GM21367 (cell line): Measurements from ENCODE around the gene HTD2.

Experiments
- ATAC-seq: cut with Tn5 transposase; IDR thresholded peaks from one replicate; pipeline ENCODE4 v1.9.1; 2021; ENCODE audit not compliant: unreplicated experiment

HTD2 gene

DNA sequence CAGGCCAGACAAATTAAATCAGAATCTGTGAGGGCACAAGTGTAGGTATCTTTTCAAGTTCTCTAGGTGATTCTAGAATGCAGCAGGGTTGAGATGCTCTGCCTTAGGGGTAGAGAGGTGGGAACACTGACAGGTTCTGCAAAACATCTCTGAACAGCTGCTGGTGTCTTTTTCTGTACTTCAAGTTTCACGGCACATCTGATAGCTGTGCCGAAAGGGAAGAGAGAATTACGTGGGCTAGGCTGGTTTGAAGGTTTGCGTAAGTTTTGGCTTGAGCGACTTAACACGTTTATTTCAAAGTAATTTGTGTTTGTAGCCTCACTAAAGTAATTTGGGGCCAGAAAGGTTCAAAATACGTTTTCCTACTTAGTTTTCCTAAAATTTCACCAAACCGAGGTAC, 48.9 kb downstream of the HTD2 start:
- peak; percentile 45 for ATAC-seq

DNA sequence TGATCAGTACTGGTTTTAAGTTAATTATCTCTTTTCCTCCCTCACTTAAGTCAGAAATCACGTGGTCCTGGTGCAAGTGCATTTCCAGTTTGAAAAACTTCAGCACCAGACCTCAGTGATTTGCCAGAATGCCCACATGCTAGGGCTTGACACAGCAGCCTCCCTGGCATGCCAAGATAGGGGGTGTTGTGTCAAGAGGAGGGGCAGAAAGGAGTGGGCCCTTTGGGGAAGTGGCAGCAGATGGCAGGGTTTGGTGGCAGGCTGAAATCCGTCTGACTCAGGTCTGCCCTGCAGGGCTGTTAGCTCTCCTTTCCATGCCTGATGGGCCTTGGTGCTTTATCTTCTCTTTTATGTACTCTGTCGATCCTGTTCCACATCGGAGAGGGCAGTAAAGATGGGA, 49.7 kb downstream of the HTD2 start:
- ATAC-seq = no peak

DNA sequence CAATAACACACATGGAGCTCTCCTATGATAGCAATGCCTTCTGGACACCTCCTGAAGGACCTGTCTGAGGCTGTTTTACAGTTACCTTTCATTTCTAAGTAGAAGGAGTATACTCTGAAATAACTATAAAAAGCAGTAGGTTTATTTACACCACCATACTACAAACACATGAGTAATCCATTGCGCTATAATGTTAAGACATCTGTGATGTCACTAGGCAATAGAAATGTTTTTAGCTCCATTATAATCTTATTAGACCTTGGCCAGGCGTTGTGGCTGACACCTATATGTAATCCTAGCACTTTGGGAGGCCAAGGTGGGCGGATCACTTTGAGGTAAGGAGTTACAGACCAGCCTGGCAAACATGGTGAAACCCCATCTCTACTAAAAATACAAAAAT, 51.1 kb downstream of the HTD2 start:
- ATAC-seq = no peak

DNA sequence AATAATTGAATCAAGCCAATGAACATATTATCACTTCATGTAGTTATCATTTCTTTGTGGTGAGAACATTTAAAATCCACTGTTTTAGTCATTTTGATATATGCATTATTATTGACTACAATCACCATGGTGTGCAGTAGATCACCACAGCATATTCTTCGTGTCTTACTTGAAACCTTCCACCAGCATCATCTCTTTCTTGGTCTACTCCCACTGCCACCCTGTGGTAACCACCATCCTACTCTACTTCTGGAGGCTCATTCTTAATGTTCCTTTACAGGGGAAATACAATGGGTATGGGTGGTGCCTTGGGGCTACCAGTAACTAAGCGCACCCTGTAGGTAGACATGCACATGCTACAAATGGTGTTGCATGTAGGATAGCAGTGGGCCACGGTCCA, 51.8 kb downstream of the HTD2 start:
- no peak for ATAC-seq

DNA sequence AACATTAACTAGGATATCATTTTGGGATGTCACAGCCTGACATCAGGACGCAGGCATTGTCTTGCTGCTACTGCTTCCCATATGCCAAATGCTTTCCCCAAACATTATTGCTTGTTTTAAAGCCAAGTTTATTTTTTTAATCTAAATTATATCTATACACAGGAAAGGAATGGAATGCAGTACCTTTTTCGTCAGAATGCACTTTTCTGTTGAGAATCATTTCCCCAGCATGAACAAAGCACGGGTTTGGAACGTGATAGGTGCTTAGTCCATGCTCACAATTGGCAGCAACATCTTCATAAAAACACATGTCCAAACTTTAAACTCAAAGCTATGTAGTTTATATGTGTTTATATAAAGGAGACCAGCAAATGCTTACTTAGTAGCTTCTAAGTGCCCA, 52.5 kb downstream of the HTD2 start:
- no peak for ATAC-seq

DNA sequence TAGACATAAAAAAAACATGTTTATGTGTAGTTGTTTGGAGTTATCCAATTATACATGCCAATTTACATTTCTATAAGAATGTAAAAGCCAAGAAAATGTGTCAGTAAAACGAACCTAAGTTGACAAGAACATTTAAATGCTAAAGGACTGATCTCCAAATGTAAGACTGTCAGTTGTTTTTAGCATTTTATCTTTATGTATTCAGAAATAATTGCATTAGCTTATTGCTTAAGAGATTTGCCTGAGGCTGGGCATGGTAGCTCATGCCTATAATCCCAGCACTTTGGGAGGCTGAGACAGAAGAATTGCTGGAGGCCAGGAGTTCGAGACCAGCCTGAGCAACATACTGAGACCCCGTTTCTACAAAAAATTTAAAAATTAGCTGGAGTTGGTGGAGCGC, 53.3 kb downstream of the HTD2 start:
- no peak for ATAC-seq

DNA sequence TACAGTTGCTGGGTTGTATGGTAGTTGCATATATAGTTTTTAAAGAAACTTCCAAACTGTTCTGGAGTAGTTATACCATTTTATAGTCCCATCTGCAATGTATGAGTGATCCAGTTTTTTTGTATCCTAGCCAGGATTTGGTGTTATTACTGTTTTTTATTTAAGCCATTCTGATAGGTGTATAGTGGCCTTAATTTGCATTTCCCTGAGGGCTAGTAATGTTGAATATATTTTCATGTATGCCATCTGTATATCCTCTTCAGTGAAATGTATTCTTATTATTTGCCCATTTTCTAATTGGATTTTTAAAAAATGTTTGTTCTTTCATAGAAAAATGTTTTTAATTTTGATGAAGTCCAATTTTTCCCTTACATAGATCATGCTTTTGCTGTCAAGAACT, 55.5 kb downstream of the HTD2 start:
- no peak for ATAC-seq

DNA sequence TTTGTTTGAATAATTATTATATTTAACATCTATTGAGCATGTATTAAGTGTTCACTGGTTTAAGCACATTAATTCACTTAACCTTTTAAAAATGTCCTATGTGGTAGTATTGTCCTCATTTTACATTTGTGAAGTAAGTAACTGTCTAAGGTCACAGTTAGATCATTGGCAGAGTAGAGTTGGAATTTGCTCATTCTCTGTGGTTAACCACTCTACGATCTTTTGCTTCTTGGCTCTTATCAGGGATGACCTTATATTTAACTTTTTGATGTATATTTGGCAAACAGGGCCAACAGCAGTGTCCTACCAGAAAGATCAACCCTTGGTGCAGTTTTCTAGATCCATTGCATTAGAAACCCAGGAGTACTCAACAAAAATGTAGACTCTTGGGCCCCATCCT, 60.4 kb downstream of the HTD2 start:
- ATAC-seq = no peak

DNA sequence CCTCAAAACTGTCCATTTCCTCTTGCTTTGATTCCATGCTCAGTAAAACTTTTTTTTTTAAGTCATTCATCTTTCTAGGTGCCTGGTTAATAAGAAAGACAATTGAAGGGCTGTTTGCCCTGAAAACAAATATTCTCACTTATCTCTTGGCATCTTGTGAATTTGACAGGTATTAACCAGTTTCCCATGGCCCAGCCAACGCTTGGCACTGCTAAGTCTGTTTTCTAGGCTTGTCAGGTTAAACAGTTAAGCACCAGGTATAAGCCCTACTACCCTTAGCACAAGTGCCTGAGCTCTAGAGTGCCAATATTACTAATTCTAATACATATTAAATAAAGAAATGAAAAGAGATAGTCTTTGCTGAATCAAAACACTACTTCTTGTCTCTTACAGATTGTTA, 62.7 kb downstream of the HTD2 start:
- no peak for ATAC-seq
